ENCODE results near the gene MPP1. TPM values are rescaled to one million over a fixed set of nuclear protein-coding genes. Genes with fewer than 3 reads are reported as not detected.

MPP1 gene
- total RNA-seq, 1 donor from 2014 or later = 65.3 TPM

GRCh38 chrX:154739952-154740465 lies 65.3 kb downstream of the MPP1 start:
- no peak overlapping the region for H3K4me3 ChIP-seq
- H3K27me3 ChIP-seq = no peaks in the 10 kb centered on the region
- TF ChIP-seq CTCF (IDR thresholded peaks at IDR 0.05) = no peak
- no peaks in the 10 kb centered on the region for H3K36me3 ChIP-seq
- no peak overlapping the region for H3K27ac ChIP-seq
- DNase-seq (ENCODE audit: low spot score in 2 of 2) = no peak
- H3K4me1 ChIP-seq = peaks cover 6 to 28% of the 10 kb centered on the region in 2 donors
- H3K9me3 ChIP-seq = no peaks in the 10 kb centered on the region
- intact Hi-C loops (cut with DNase I) = no loop called here

- Histone ChIP-seq H3K4me3 (no peak overlapping the region), H3K9me3 (no peaks in the 10 kb centered on the region), H3K4me1 (peaks cover 10 to 41% of the 10 kb centered on the region in 2 donors), H3K36me3 (no peaks in the 10 kb centered on the region), H3K27ac (peak overlapping the region; percentile 32 to 77), H3K27me3 (no peaks in the 10 kb centered on the region)
- no peak for TF ChIP-seq CTCF (IDR thresholded peaks at IDR 0.05)
- DNase-seq (ENCODE audit: low spot score in 2 of 2) = peak in 1 of 2 donors; percentile 80
- intact Hi-C loops (cut with DNase I) = no loop called here
These were observed 67.1 kb downstream of the MPP1 start for GRCh38 chrX:154738011-154738738.

- TF ChIP-seq CTCF (IDR thresholded peaks at IDR 0.05) = no peak
- Histone ChIP-seq H3K27ac (peak overlapping the region; percentile 32 to 77), H3K27me3 (no peaks in the 10 kb centered on the region), H3K9me3 (no peaks in the 10 kb centered on the region), H3K36me3 (no peaks in the 10 kb centered on the region), H3K4me3 (no peak overlapping the region), H3K4me1 (peaks cover 10 to 51% of the 10 kb centered on the region in 2 donors)
- intact Hi-C loops (cut with DNase I) = no loop called here
- DNase-seq (ENCODE audit: low spot score in 2 of 2) = no peak
These were observed 68.1 kb downstream of the MPP1 start for GRCh38 chrX:154737136-154737535.

DNA sequence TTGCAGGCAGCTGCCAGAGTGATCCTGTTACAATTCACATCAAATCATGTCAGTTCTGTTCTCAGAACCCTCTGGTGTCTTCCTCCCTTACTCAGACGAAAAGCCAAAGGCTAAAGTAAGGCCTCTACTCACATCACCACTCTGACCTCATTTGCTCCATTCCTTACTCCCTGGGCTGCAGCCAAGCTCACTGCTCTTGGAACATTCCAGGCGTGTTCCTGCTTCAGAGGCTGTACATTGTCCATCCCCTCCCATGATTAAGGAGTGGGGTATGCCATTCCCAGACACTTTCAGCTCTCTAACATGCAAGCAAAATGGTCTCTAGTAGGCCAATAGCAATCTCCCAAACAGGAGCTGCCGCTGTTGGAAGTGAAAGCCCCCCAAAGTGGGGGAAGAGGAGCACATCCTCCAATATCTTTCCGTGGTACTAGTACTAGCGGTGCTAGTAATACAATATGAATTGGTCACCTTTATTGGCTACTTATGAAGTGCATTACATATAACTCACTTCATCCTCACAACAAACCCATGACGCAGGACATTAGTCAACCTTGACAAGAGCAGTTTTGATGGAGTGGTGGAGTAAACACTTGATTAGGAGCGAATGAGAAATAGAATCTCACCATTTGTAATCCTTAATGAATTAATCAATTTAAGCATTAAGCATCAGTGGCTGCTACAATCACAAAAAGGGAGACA lies 69.4 kb downstream of the MPP1 start:
- H3K4me1 ChIP-seq = peaks cover 10 to 55% of the 10 kb centered on the region in 2 donors
- no peaks in the 10 kb centered on the region for H3K27me3 ChIP-seq
- peak overlapping the region; percentile 77 to 80 for H3K27ac ChIP-seq
- H3K36me3 ChIP-seq = no peaks in the 10 kb centered on the region
- peak in 1 of 2 donors; percentile 84 for DNase-seq (ENCODE audit: low spot score in 2 of 2)
- no peak overlapping the region for H3K4me3 ChIP-seq
- intact Hi-C loops (cut with DNase I) = no loop called here
- TF ChIP-seq CTCF (IDR thresholded peaks at IDR 0.05) = no peak
- H3K9me3 ChIP-seq = no peaks in the 10 kb centered on the region

- peak in 1 of 2 donors; percentile 74 for DNase-seq (ENCODE audit: low spot score in 2 of 2)
- H3K9me3 ChIP-seq = no peaks in the 10 kb centered on the region
- H3K36me3 ChIP-seq = no peaks in the 10 kb centered on the region
- intact Hi-C loops (cut with DNase I) = no loop called here
- no peak for TF ChIP-seq CTCF (IDR thresholded peaks at IDR 0.05)
- peaks cover 11 to 67% of the 10 kb centered on the region in 2 donors for H3K4me1 ChIP-seq
- H3K4me3 ChIP-seq = no peak overlapping the region
- peak overlapping the region; percentile 77 to 80 for H3K27ac ChIP-seq
- H3K27me3 ChIP-seq = no peaks in the 10 kb centered on the region
These were observed 71.1 kb downstream of the MPP1 start for GRCh38 chrX:154734061-154734781.
